ENCODE data around the gene RENBP. TPM values are rescaled to one million over a fixed set of nuclear protein-coding genes. Genes with fewer than 3 reads are reported as not detected.
A peak's percentile ranks its signal among the peaks of the same experiment; 100 is the strongest.

Gene RENBP
- total and polyA plus RNA-seq, 7 donors, result 9.8 to 16.8 (median 15.0) TPM

DNA sequence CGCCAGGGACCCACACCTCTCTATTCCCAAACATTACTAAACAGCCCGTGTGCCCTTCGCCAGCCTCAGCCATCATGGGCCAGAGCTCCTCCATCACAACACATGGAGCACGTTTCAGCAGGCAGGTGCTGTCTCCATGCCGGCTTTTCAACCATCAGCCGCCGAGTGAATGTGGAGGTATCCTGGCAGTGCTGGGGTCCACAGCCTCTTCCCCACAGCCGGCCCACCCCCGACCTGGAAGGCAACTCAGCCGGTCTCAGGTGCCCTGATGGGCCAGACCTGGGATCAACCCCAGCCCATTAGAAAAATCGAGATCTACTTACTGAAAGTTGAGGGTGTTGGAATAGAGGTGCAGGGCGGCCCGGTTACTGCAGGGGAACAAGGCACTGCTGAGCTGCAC is 12.7 kb downstream of the RENBP start:
- 94 to 97% methylated on average over 13 of the region's 13 CpGs for WGBS, 2 donors
- no peak for DNase-seq
- Histone ChIP-seq H3K9me3 (no peaks in the 10 kb centered on the region), H3K4me1 (peaks cover 0 to 36% (median 23%) of the 10 kb centered on the region in 4 donors), H3K4me3 (no peak overlapping the region), H3K27me3 (no peaks in the 10 kb centered on the region), H3K27ac (no peak overlapping the region), H3K36me3 (peaks cover 0 to 26% (median 6%) of the 10 kb centered on the region in 4 donors)
- intact Hi-C loops (cut with DNase I), result loop anchor here (5.0 kb wide), 1 partner anchor 149 kb away; the partner anchor contains the start of gene SRPK3
- TF ChIP-seq EP300 (IDR thresholded peaks at IDR 0.05) (no peak), POLR2A (IDR thresholded peaks at IDR 0.05) (no peak), POLR2AphosphoS5 (IDR thresholded peaks at IDR 0.05) (no peak)
- TF ChIP-seq, protein P1, sequence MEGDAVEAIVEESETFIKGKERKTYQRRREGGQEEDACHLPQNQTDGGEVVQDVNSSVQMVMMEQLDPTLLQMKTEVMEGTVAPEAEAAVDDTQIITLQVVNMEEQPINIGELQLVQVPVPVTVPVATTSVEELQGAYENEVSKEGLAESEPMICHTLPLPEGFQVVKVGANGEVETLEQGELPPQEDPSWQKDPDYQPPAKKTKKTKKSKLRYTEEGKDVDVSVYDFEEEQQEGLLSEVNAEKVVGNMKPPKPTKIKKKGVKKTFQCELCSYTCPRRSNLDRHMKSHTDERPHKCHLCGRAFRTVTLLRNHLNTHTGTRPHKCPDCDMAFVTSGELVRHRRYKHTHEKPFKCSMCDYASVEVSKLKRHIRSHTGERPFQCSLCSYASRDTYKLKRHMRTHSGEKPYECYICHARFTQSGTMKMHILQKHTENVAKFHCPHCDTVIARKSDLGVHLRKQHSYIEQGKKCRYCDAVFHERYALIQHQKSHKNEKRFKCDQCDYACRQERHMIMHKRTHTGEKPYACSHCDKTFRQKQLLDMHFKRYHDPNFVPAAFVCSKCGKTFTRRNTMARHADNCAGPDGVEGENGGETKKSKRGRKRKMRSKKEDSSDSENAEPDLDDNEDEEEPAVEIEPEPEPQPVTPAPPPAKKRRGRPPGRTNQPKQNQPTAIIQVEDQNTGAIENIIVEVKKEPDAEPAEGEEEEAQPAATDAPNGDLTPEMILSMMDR (IDR thresholded peaks at IDR 0.05), result no peak

- no peak overlapping the region for H3K27ac ChIP-seq
Measured at GRCh38 chrX:153931151-153931550, 13.3 kb downstream of the RENBP start.

DNA sequence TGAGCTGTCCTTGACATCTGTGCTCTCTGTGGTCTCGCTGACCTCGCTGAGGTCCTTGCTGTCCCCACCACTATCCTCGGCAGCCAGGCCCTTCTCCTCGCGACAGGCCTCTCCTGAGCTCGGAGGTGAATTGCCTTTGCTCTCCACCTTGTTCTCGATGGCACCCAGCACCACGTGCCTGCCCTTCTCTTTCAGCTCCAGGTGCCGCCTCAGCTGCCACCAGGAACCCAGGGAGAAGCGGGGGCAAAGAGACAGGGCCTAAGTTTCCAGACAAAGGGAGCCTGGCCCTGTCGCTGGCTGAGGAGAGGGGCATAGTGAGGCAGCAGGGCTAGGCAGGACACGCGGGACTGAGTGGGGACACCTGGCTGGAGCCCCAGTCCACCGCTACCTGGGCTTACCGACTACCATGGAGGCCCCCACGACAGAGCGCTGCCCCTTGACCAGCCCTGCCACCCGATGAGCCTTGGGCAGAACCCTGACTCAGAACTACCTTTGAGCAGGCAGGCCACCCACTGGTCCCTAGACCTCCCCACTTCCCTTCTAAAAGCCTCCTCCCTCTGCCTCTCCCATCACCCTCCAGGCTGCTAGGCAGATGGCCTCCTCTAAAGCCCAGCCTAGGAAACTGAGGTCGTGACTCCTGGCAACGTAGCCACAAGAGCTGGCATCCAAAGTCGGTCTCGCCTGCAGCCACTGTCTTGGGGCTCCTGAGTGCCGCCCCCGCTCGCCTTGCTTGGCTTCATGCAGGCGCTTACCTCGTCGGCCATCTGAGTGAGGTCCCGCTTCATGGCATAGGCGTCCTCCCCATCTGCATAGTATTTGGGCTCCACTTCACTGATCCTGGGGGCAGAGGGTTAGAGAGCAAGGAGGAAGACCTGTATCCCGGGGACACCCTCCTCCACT is 14.2 kb downstream of the RENBP start:
- no peak for DNase-seq
- Histone ChIP-seq H3K36me3 (peaks cover 0 to 26% (median 6%) of the 10 kb centered on the region in 4 donors), H3K4me3 (no peak overlapping the region), H3K27me3 (no peaks in the 10 kb centered on the region), H3K27ac (peak overlapping the region in 1 of 4 donors; percentile 71), H3K4me1 (peaks cover 0 to 40% (median 28%) of the 10 kb centered on the region in 4 donors), H3K9me3 (no peaks in the 10 kb centered on the region)
- WGBS, 2 donors, result 90 to 94% methylated on average over 31 of the region's 31 CpGs
- intact Hi-C loops (cut with DNase I), result loop anchor here (5.0 kb wide), 1 partner anchor 148 kb away; the partner anchor contains the start of gene SRPK3
- no peak for TF ChIP-seq POLR2AphosphoS5 (IDR thresholded peaks at IDR 0.05)
- TF ChIP-seq EP300 (IDR thresholded peaks at IDR 0.05), result no peak
- TF ChIP-seq, protein P1 (IDR thresholded peaks at IDR 0.05), result no peak
- TF ChIP-seq POLR2A (IDR thresholded peaks at IDR 0.05), result no peak

More at GRCh38 chrX:153931151-153931550, 13.3 kb downstream of the RENBP start:
- H3K36me3 ChIP-seq, result peaks cover 0 to 26% (median 6%) of the 10 kb centered on the region in 4 donors
- H3K4me3 ChIP-seq, result no peak overlapping the region
- intact Hi-C loops (cut with DNase I), result loop anchor here (5.0 kb wide), 1 partner anchor 149 kb away; the partner anchor contains the start of gene SRPK3
- no peaks in the 10 kb centered on the region for H3K9me3 ChIP-seq
- TF ChIP-seq, protein P1 (IDR thresholded peaks at IDR 0.05), result no peak
- 94 to 97% methylated on average over 8 of the region's 8 CpGs for WGBS, 2 donors
- H3K4me1 ChIP-seq, result peaks cover 0 to 42% (median 29%) of the 10 kb centered on the region in 4 donors
- DNase-seq, result no peak
- H3K27me3 ChIP-seq, result no peaks in the 10 kb centered on the region

DNA sequence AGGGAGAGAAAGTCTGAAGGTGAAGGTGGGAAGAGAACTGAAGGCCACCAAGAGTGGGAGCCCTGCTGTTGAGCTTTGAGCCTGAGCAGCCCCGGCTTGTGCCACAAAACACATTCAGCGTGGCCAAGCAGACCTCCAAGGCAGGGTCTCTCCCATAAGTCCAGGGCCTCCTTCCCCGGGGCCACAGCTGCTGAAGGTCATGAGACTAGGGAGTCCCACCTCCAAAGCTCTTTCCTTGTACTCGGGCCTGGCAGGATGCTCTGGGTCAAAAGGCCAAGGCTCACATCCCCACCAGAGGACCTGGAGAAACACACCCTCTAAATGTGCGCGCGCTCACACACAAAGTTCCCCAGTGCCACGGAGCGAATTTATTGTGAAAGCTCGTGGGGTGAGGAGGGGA is 14.9 kb downstream of the RENBP start:
- no peak for DNase-seq
- Histone ChIP-seq H3K4me3 (no peak overlapping the region), H3K9me3 (no peaks in the 10 kb centered on the region), H3K27ac (peak overlapping the region in 1 of 4 donors; percentile 71), H3K36me3 (peaks cover 0 to 26% (median 6%) of the 10 kb centered on the region in 4 donors), H3K4me1 (peaks cover 0 to 38% (median 27%) of the 10 kb centered on the region in 4 donors), H3K27me3 (no peaks in the 10 kb centered on the region)
- 81 to 84% methylated on average over 10 of the region's 10 CpGs for WGBS, 2 donors
- TF ChIP-seq, protein P1 (IDR thresholded peaks at IDR 0.05), result no peak
- TF ChIP-seq POLR2A (IDR thresholded peaks at IDR 0.05), result no peak
- intact Hi-C loops (cut with DNase I), result loop anchor here (5.0 kb wide), 1 partner anchor 137 kb away; the partner anchor contains the start of genes IDH3G and SSR4
